Subcutaneous adipose tissue (tissue), 4 donors: ENCODE results near the gene ZNF839. TPM values are rescaled to one million over a fixed set of nuclear protein-coding genes. Genes with fewer than 3 reads are reported as not detected.

Source experiments
- CTCF ChIP-seq: fragments of 450-650 bp; IDR thresholded peaks from one replicate; pipeline ENCODE4 v1.5.1; 2016; ENCODE audit warnings: low read depth, mild to moderate bottlenecking, control low read depth, antibody characterized with exemption, moderate library complexity
- total RNA-seq, 4 donors: library from RNA; depleted of rRNA; stranded (reverse); fragments of >200 nt; gene quantifications; one replicate each; pipeline ENCODE4 v1.1.0, GENCODE V29; 2016

ZNF839 gene
- total RNA-seq, 4 donors from 2014 or later: 7.3 to 17.7 (median 8.9) TPM

GRCh38 chr14:102295270-102295669 lies 24.3 kb upstream of the ZNF839 start:
- TF ChIP-seq CTCF: no peak

GRCh38 chr14:102297436-102298170 lies 21.9 kb upstream of the ZNF839 start:
- no peak for TF ChIP-seq CTCF

DNA sequence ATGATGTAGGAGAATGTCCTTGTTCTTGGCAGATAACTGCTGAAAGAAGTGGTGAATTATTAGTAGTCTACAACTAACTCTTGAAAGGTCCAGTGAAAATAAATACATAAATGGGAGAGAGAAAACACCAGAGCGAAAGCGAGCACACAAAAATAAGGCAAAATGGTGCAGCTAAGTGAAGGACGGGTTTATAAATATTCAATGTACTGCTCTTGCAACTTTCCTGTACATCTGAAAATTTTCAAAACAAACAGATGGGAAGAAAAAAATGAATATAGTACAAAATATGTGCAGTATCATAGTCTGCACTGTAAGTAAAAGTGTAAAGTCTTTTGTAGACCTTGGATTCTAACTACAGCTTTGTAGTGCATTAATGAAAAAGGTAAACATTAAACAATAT lies 15.9 kb upstream of the ZNF839 start:
- no peak for TF ChIP-seq CTCF

GRCh38 chr14:102304611-102305506 lies 14.7 kb upstream of the ZNF839 start, which contains the start of gene MOK:
TSS of gene MOK (minus strand) at chr14:102305164. CDS start at chr14:102304968, 196 bp downstream.
- no peak for TF ChIP-seq CTCF

DNA sequence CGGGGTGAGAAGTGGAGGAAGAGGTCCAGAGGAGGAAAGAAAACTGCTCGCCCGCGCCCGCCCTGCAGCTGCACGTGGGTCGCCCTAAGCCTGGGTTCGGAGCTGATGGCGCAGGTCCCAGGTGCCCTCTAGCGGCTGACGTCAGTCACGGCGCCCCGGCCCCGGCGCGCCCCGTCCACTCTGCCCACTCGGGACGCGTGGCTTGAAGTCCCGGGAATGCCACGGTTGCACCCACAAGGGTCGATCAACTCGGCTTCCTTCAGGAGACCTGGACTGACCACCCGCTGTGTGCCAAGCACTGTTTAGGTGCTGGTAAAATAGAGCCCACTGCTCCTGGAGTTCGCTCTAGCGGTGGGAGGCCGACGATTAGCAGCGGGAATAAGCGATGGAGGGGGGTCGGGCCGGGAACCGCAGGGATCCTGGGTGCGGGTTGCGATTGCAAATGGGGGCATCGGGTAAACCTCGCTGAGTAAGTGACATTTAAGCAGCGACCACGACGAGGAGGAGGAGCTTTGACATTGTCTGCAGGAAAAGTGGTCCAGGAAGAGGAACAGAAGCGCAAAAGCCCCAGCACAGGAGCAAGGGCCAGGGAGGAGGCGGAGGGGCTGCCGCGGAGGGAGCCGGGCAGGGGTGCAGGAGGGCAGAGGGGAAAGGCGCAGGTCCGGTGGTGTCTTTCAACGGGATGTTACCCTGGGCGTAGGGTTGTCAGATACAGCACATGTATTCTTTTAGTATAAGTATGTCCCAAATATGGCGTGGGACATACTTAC lies 5.1 kb upstream of the ZNF839 start:
- TF ChIP-seq CTCF: no peak

DNA sequence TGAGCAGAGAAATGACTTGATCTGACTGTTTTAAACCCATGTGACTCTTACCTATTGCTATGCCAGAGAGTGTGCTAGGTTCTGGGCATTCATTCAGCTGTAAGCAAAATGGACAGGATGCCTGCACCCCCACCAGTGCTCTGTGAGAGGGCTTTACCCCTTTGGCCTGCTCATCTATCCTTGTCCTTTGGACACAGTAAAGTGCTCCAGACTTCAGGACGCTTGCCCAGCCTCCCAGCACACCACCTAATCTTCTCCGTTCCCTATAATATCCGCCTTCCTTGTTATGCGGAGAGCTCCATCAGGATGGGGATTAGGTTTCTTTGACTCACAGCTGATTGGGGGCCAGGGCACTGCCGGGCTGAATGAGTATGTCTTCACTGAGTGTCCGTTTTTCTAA lies 4.4 kb upstream of the ZNF839 start:
- no peak for TF ChIP-seq CTCF
